Measurements from ENCODE around the gene NEDD4L.

NEDD4L gene

GRCh38 chr18:58291131-58291530 is 247.1 kb downstream of the NEDD4L start:
- TF ChIP-seq ARNTL (CRISPR knock-in tag; IDR thresholded peaks at IDR 0.05; ENCODE audit: borderline replicate concordance, low read depth) (no peak), CSRNP3 (CRISPR knock-in tag; IDR thresholded peaks at IDR 0.05) (no peak), ZFP3 (CRISPR knock-in tag; IDR thresholded peaks at IDR 0.05) (no peak), ZNF8 (CRISPR knock-in tag; IDR thresholded peaks at IDR 0.05) (no peak), BACH2 (CRISPR knock-in tag; IDR thresholded peaks at IDR 0.05; ENCODE audit: borderline replicate concordance) (no peak), ZNF70 (CRISPR knock-in tag; IDR thresholded peaks at IDR 0.05) (no peak), PATZ1 (CRISPR knock-in tag; IDR thresholded peaks at IDR 0.05; ENCODE audit: borderline replicate concordance) (no peak), ZC3H10 (CRISPR knock-in tag; IDR thresholded peaks at IDR 0.05) (no peak), TCF4 (CRISPR knock-in tag; IDR thresholded peaks at IDR 0.05; ENCODE audit: borderline replicate concordance) (no peak), SNAI2 (CRISPR knock-in tag; IDR thresholded peaks at IDR 0.05) (no peak)
- ATAC-seq = no peak

GRCh38 chr18:58292638-58293037 is 248.6 kb downstream of the NEDD4L start:
- ATAC-seq = no peak
- TF ChIP-seq ZNF565 (CRISPR knock-in tag; conservative IDR thresholded peaks at IDR 0.05; ENCODE audit: low read depth) (no peak), TOX (CRISPR knock-in tag; IDR thresholded peaks at IDR 0.05; ENCODE audit: borderline replicate concordance) (no peak), ZFP30 (CRISPR knock-in tag; IDR thresholded peaks at IDR 0.05) (no peak)

- TF ChIP-seq ESRRG (CRISPR knock-in tag; IDR thresholded peaks at IDR 0.05) = no peak
- TF ChIP-seq ISL1 (CRISPR knock-in tag; IDR thresholded peaks at IDR 0.05) = no peak
- TF ChIP-seq CSRNP3 (CRISPR knock-in tag; IDR thresholded peaks at IDR 0.05) = no peak
- no peak for TF ChIP-seq ZNF8 (CRISPR knock-in tag; IDR thresholded peaks at IDR 0.05)
- TF ChIP-seq ZNF565 (CRISPR knock-in tag; conservative IDR thresholded peaks at IDR 0.05; ENCODE audit: low read depth) = no peak
- no peak for TF ChIP-seq BACH2 (CRISPR knock-in tag; IDR thresholded peaks at IDR 0.05; ENCODE audit: borderline replicate concordance)
- no peak for TF ChIP-seq ZFP30 (CRISPR knock-in tag; IDR thresholded peaks at IDR 0.05)
- no peak for TF ChIP-seq GLIS3 (CRISPR knock-in tag; IDR thresholded peaks at IDR 0.05)
- TF ChIP-seq ZC3H10 (CRISPR knock-in tag; IDR thresholded peaks at IDR 0.05) = no peak
- TF ChIP-seq ZNF70 (CRISPR knock-in tag; IDR thresholded peaks at IDR 0.05) = no peak
- TF ChIP-seq PATZ1 (CRISPR knock-in tag; IDR thresholded peaks at IDR 0.05; ENCODE audit: borderline replicate concordance) = no peak
- TF ChIP-seq ZFP3 (CRISPR knock-in tag; IDR thresholded peaks at IDR 0.05) = no peak
- TF ChIP-seq ARNTL (CRISPR knock-in tag; IDR thresholded peaks at IDR 0.05; ENCODE audit: borderline replicate concordance, low read depth) = no peak
- TF ChIP-seq CREB5 (CRISPR knock-in tag; IDR thresholded peaks at IDR 0.05; ENCODE audit: low read depth) = no peak
- no peak for TF ChIP-seq RARB (CRISPR knock-in tag; IDR thresholded peaks at IDR 0.05)
- TF ChIP-seq TSHZ2 (CRISPR knock-in tag; IDR thresholded peaks at IDR 0.05) = no peak
- TF ChIP-seq CSDC2 (CRISPR knock-in tag; IDR thresholded peaks at IDR 0.05) = no peak
- no peak for ATAC-seq
These were observed 253.2 kb downstream of the NEDD4L start for GRCh38 chr18:58297198-58297597.
